Stomach (tissue), 9 donors: Measurements from ENCODE around the gene VSNL1. TPM values are rescaled to one million over a fixed set of nuclear protein-coding genes. Genes with fewer than 3 reads are reported as not detected.

ENCODE experiments used
- DNase-seq, 2 donors: peaks; one replicate each; pipeline versions ENCODE4 v3.0.0 to v3.0.0-alpha.2; 2013 to 2019
- H3K27ac ChIP-seq, 5 donors: fragments of 200-600 bp in 4 of 5; sonication (generic) in 4 of 5; one replicate each; pipeline ENCODE4 v1.5.1; 2013 to 2019; ENCODE audit warnings: mild to moderate bottlenecking in 1 of 5, moderate library complexity in 1 of 5
- H3K27me3 ChIP-seq, 3 donors: fragments of 200-600 bp; sonication (generic); one replicate each; pipeline ENCODE4 v1.5.1; 2017 to 2019; ENCODE audit warnings: mixed run types in 1 of 3
- H3K36me3 ChIP-seq, 4 donors: fragments of 200-600 bp; sonication (generic); 1 replicate in 3 of 4; 2 replicates in 1 of 4; pipeline ENCODE4 v1.5.1; 2016 to 2019
- H3K4me1 ChIP-seq, 4 donors: fragments of 200-600 bp; sonication (generic); one replicate each; pipeline ENCODE4 v1.5.1; 2016 to 2019
- H3K4me3 ChIP-seq, 4 donors: fragments of 200-600 bp; sonication (generic) in 3 of 4; one replicate each; pipeline ENCODE4 v1.5.1; 2016 to 2019; ENCODE audit warnings: mild to moderate bottlenecking in 1 of 4
- H3K9me3 ChIP-seq, 4 donors: fragments of 200-600 bp; sonication (generic); one replicate each; pipeline ENCODE4 v1.5.1; 2016 to 2019
- CTCF ChIP-seq, 7 experiments: fragments of 450-650 bp in 4 of 7; fragments of 200-600 bp in 3 of 7; sonication (generic) in 3 of 7; IDR thresholded peaks; one replicate each; pipeline ENCODE4 v1.5.1; 2016 to 2019; ENCODE audit warnings: antibody characterized with exemption in 7 of 7, control low read depth in 2 of 7, mild to moderate bottlenecking in 1 of 7
- EP300 ChIP-seq: sonication (generic); formaldehyde crosslinking; IDR thresholded peaks from one replicate; pipeline ENCODE4 v1.6.1; 2017; ENCODE audit warnings: antibody characterized with exemption
- POLR2A ChIP-seq, 4 donors: fragments of 450-650 bp; IDR thresholded peaks; one replicate each; pipeline ENCODE4 v1.6.1; 2016; ENCODE audit warnings: antibody characterized with exemption in 4 of 4, control low read depth in 2 of 4, mild to moderate bottlenecking in 1 of 4, moderate library complexity in 1 of 4
- POLR2AphosphoS5 ChIP-seq, 3 donors: sonication (generic); formaldehyde crosslinking; IDR thresholded peaks; one replicate each; pipeline ENCODE4 v1.6.1; 2016; ENCODE audit warnings: antibody characterized with exemption in 3 of 3
- WGBS, 5 donors: extraction: QIAGEN DNeasy Blood & Tissue Kit in 3 of 5; methylation state at CpG; one replicate each; pipeline versions ENCODE4 v1.1.5 to v1.1.7; 2013 to 2018; 5-methylcytosine and 5-hydroxymethylcytosine counted together
- intact Hi-C: fragments of 100-400 bp; cut with DNase I; formaldehyde crosslinking; loops from one replicate; pipeline ENCODE4 v1.15.1; 2023; ENCODE audit warnings: low total_unique reads
- polyA plus RNA-seq, 3 donors: library from polyadenylated mRNA; stranded (reverse); fragments of 200-250 nt; gene quantifications; one replicate each; pipeline ENCODE4 v1.2.3, GENCODE V29; 2013
- total RNA-seq, 5 donors: library from RNA; depleted of rRNA; stranded (reverse); fragments of >200 nt; gene quantifications; one replicate each; pipeline versions ENCODE4 v1.1.0 to v1.2.3, GENCODE V29; 2014 to 2016
- donor health status: healthy with polysubstance abuse.
- donor health status: Bipolar disorder and iron deficiency.
- donor health status: healthy.

Gene VSNL1
- total and polyA plus RNA-seq, 8 donors = 0.44 to 21.9 (median 11.0) TPM; not detected in 4

- WGBS, 5 donors = 20 to 37% (median 24%) methylated on average over 6 of the region's 6 CpGs
- no peak overlapping the region for H3K4me3 ChIP-seq
- H3K27me3 ChIP-seq = no peaks in the 10 kb centered on the region
- TF ChIP-seq POLR2A (IDR thresholded peaks at IDR 0.05) (no peak), CTCF (IDR thresholded peaks at IDR 0.05) (no peak), POLR2AphosphoS5 (IDR thresholded peaks at IDR 0.05) (no peak), EP300 (no peak)
- H3K27ac ChIP-seq = no peak overlapping the region
- peaks cover 0 to 17% (median 7%) of the 10 kb centered on the region in 4 donors for H3K4me1 ChIP-seq
- DNase-seq = peak in 1 of 2 donors; percentile 68
- intact Hi-C loops = no loop called here
- no peaks in the 10 kb centered on the region for H3K36me3 ChIP-seq
- H3K9me3 ChIP-seq = no peaks in the 10 kb centered on the region
Observed at GRCh38 chr2:17593841-17594491, 53.5 kb downstream of the VSNL1 start.

- 48 to 68% (median 64%) methylated on average over 7 of the region's 7 CpGs for WGBS, 5 donors
- TF ChIP-seq EP300 (no peak), POLR2AphosphoS5 (IDR thresholded peaks at IDR 0.05) (no peak), CTCF (IDR thresholded peaks at IDR 0.05) (no peak), POLR2A (IDR thresholded peaks at IDR 0.05) (no peak)
- H3K4me3 ChIP-seq = no peak overlapping the region
- H3K4me1 ChIP-seq = peaks cover 0 to 17% (median 7%) of the 10 kb centered on the region in 4 donors
- H3K9me3 ChIP-seq = no peaks in the 10 kb centered on the region
- intact Hi-C loops = no loop called here
- H3K36me3 ChIP-seq = no peaks in the 10 kb centered on the region
- H3K27ac ChIP-seq = no peak overlapping the region
- DNase-seq = peak in 1 of 2 donors; percentile 56
- no peaks in the 10 kb centered on the region for H3K27me3 ChIP-seq
Observed at GRCh38 chr2:17594533-17595401, 54.3 kb downstream of the VSNL1 start.

GRCh38 chr2:17599617-17600016, 59.1 kb downstream of the VSNL1 start:
- Histone ChIP-seq H3K27ac (no peak overlapping the region), H3K4me3 (no peak overlapping the region), H3K4me1 (peaks cover 0 to 3% (median under 1%) of the 10 kb centered on the region in 4 donors), H3K27me3 (no peaks in the 10 kb centered on the region), H3K36me3 (no peaks in the 10 kb centered on the region), H3K9me3 (no peaks in the 10 kb centered on the region)
- TF ChIP-seq EP300 (no peak), POLR2AphosphoS5 (IDR thresholded peaks at IDR 0.05) (no peak), CTCF (IDR thresholded peaks at IDR 0.05) (no peak), POLR2A (IDR thresholded peaks at IDR 0.05) (no peak)
- intact Hi-C loops = no loop called here
- DNase-seq = no peak
- WGBS, 5 donors = 31 to 61% (median 50%) methylated on average over 1 of the region's 1 CpG

- Histone ChIP-seq H3K4me3 (no peak overlapping the region), H3K27me3 (no peaks in the 10 kb centered on the region), H3K27ac (no peak overlapping the region), H3K9me3 (no peaks in the 10 kb centered on the region), H3K36me3 (no peaks in the 10 kb centered on the region), H3K4me1 (no peaks in the 10 kb centered on the region)
- DNase-seq = no peak
- intact Hi-C loops = no loop called here
- TF ChIP-seq POLR2AphosphoS5 (IDR thresholded peaks at IDR 0.05) = no peak
- no peak for TF ChIP-seq CTCF (IDR thresholded peaks at IDR 0.05)
- TF ChIP-seq EP300 = no peak
- no peak for TF ChIP-seq POLR2A (IDR thresholded peaks at IDR 0.05)
Observed at GRCh38 chr2:17600556-17601204, 60.2 kb downstream of the VSNL1 start.
